Smooth muscle cell of the coronary artery (primary cell): ENCODE results near the gene RTKN2. TPM values are rescaled to one million over a fixed set of nuclear protein-coding genes. Genes with fewer than 3 reads are reported as not detected.

Experiments used
- total RNA-seq: library from RNA; depleted of rRNA; stranded (reverse); fragments of >200 nt; gene quantifications from 2 replicates; pipeline ENCODE4 v1.2.3, GENCODE V29; 2014; ENCODE audit warnings: low replicate concordance

RTKN2 gene, protein sequence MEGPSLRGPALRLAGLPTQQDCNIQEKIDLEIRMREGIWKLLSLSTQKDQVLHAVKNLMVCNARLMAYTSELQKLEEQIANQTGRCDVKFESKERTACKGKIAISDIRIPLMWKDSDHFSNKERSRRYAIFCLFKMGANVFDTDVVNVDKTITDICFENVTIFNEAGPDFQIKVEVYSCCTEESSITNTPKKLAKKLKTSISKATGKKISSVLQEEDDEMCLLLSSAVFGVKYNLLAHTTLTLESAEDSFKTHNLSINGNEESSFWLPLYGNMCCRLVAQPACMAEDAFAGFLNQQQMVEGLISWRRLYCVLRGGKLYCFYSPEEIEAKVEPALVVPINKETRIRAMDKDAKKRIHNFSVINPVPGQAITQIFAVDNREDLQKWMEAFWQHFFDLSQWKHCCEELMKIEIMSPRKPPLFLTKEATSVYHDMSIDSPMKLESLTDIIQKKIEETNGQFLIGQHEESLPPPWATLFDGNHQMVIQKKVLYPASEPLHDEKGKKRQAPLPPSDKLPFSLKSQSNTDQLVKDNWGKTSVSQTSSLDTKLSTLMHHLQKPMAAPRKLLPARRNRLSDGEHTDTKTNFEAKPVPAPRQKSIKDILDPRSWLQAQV
- total RNA-seq: 0.23 and 6.8 TPM in 2 replicates

DNA sequence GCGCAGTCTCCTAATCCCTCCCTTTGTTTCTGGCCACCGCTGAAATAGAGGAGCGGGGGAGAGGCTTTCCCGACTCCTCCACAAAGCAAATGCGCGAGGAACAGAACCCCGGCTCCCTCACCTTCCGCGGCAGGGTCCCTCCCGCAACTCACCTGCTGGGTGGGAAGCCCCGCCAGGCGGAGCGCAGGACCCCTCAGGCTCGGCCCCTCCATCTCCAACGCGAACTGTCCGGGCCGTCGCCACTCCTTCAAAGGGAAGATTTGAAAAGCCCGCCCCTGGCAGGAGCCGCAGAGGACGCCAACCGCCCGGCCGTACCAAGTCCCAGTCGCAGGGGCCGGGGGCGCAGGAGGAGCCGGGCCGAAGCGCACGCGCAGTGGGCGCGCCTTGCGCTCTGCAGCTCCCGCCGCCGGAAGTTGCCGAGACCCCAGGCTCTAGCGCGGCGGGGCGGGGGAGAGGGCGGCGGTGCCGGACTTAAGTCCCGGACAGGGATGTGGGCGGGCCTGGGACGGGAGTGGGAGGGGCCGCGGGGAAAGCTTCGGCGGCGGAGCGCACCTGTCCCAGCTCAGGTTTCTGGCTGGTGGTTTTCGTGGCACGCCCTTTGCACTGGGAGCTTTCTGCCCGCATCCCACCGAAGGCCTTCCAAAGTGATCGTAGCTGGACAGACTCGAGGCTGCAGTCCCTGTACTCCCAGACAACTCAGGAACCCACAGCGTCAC is at the start of gene RTKN2:
Gene RTKN2, minus strand, starts transcription at position 446 of the 716 bp plus-strand sequence. Its CDS starts 234 bp downstream, at position 212.

Other genes with a start within 250 kb of the RTKN2 start
- 0.70 and 13.0 TPM in 2 replicates for gene ZNF365, start 105.5 kb upstream of the RTKN2 start, total RNA-seq